ENCODE measurements around the gene CORO6.

The CORO6 gene

DNA sequence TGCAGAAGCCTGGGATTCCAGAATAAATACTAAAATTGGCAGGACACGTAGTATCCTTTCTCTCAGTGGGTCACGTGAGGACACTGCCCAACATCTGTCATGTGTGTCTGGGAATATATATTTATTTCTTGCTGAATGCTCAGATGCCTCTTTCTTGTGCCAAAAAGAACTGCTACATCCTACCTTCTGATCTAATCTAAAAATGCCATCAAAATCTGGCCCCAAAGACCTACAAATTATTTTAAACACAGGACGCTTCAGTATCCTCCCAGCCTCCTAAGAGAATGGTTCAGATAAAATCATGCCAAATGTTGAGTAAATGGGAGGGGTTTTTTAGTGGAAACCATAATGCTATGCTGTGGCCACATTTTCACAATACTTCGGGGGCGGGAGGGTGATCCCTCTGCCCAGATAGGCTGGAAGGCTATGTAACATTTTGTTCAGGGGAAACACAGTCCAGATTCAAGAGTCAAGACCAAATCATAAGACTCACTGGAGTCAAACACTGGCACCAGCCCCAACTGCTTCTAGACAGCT is 22.9 kb upstream of the CORO6 start:
- TF ChIP-seq, protein P1, sequence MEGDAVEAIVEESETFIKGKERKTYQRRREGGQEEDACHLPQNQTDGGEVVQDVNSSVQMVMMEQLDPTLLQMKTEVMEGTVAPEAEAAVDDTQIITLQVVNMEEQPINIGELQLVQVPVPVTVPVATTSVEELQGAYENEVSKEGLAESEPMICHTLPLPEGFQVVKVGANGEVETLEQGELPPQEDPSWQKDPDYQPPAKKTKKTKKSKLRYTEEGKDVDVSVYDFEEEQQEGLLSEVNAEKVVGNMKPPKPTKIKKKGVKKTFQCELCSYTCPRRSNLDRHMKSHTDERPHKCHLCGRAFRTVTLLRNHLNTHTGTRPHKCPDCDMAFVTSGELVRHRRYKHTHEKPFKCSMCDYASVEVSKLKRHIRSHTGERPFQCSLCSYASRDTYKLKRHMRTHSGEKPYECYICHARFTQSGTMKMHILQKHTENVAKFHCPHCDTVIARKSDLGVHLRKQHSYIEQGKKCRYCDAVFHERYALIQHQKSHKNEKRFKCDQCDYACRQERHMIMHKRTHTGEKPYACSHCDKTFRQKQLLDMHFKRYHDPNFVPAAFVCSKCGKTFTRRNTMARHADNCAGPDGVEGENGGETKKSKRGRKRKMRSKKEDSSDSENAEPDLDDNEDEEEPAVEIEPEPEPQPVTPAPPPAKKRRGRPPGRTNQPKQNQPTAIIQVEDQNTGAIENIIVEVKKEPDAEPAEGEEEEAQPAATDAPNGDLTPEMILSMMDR (IDR thresholded peaks at IDR 0.05; ENCODE audit: insufficient read depth, low read length, poor library complexity, severe bottlenecking), result no peak
- H3K36me3 ChIP-seq (ENCODE audit: control insufficient read depth, insufficient read depth, low read length), result peaks cover 8% of the 10 kb centered on the region
- no peak for DNase-seq (ENCODE audit: extremely low read depth, insufficient read length)
- no peak overlapping the region for H3K4me3 ChIP-seq (replicated peaks; ENCODE audit: low read depth, low read length)
- H3K27me3 ChIP-seq (replicated peaks; ENCODE audit: control insufficient read depth, insufficient read depth, low read length), result no peaks in the 10 kb centered on the region

DNA sequence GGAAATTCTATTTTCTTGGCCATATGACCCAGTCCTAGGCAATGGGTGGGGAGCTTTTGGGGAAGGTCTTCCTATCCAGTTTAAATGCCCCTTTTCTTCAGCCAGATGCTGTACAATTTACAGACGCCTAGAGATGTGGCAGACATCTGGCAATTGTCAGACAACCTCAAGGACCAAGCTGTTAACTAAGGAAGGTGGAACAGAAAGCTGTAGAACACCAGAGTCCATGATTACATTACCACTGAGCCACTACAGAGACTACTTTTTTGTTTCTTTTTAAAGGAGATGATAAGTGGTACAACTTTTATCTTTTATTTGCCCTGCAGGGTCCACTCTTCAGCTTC is 21.1 kb upstream of the CORO6 start:
- H3K36me3 ChIP-seq (ENCODE audit: control insufficient read depth, insufficient read depth, low read length), result peaks cover 8% of the 10 kb centered on the region
- H3K4me3 ChIP-seq (replicated peaks; ENCODE audit: low read depth, low read length), result no peak overlapping the region
- H3K27me3 ChIP-seq (replicated peaks; ENCODE audit: control insufficient read depth, insufficient read depth, low read length), result no peaks in the 10 kb centered on the region
- TF ChIP-seq, protein P1 (IDR thresholded peaks at IDR 0.05; ENCODE audit: insufficient read depth, low read length, poor library complexity, severe bottlenecking), result no peak
- no peak for DNase-seq (ENCODE audit: extremely low read depth, insufficient read length)

DNA sequence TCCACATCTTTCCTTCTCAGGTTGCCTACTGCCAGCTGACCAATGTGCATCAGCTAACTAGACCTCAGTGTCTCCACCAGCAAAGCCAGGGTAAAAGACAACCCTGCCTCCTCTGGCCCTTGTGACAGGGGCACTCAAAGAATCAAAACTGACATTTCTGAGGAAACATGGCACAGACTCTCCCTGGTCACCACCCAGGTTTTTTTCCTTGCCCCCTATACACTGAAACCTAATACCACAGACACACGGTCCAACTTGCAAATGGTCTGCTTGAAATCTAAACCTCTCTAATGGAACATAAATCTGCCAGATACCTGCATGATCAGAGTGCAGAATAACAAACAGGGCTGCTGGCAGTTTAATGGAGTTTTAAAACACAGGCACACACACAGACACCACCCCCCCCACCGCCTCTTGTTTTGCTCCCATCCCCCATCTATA is 19.5 kb upstream of the CORO6 start:
- TF ChIP-seq, protein P1 (IDR thresholded peaks at IDR 0.05; ENCODE audit: insufficient read depth, low read length, poor library complexity, severe bottlenecking), result no peak
- no peak for DNase-seq (ENCODE audit: extremely low read depth, insufficient read length)
- Histone ChIP-seq H3K27me3 (replicated peaks; ENCODE audit: control insufficient read depth, insufficient read depth, low read length) (no peaks in the 10 kb centered on the region), H3K36me3 (ENCODE audit: control insufficient read depth, insufficient read depth, low read length) (peaks cover 4% of the 10 kb centered on the region), H3K4me3 (replicated peaks; ENCODE audit: low read depth, low read length) (no peak overlapping the region)

DNA sequence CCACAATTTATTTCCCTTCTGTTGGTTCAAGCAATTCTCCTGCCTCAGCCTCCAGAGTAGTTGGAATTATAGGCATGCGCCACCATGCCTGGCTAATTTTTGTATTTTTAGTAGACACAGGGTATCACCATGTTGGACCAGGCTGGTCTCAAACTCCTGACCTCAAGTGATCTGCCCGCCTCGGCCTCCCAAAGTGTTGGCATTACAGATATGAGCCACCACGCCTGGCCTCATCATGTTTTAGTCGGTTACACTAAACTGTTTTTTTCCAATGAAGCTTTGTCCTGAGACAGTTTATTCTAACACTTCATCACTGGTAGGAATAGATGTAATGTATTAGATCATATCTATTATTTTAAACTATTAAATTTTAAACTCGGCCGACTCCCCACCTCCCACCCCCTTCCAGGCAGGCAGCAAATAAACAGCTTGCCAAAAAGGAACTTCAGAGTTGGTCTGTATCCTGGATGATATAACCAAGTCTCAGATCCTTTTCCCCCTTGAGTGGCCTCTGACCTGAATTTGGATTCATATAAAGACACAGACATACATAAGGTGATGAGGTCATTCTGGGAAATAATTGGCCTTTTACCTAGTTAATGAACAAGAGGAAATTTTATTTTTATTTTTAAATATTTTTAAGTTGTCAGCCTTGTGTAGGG is 18.4 kb upstream of the CORO6 start:
- H3K4me3 ChIP-seq (replicated peaks; ENCODE audit: low read depth, low read length), result no peak overlapping the region
- DNase-seq (ENCODE audit: extremely low read depth, insufficient read length), result no peak
- TF ChIP-seq, protein P1 (IDR thresholded peaks at IDR 0.05; ENCODE audit: insufficient read depth, low read length, poor library complexity, severe bottlenecking), result no peak

DNA sequence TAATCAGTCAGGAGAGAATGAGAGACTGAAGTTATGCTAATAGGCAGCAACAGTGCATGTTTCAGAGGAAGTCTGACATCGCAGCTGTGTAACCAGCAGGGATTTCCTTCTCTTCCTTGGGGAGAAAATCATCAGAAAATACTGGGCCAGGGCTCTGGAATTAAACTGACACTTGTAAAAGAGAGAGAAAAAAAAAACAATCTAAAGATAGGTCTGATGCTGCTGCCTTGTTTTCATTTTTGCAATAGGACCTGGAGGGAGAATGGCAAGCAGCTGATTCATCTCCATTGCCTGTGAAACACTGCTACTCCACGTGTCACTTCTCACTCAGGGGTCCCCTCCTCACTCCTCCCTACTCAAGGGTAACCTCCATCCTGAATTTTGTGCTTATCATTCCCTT is 17.7 kb upstream of the CORO6 start:
- TF ChIP-seq, protein P1 (IDR thresholded peaks at IDR 0.05; ENCODE audit: insufficient read depth, low read length, poor library complexity, severe bottlenecking), result no peak
- H3K27me3 ChIP-seq (replicated peaks; ENCODE audit: control insufficient read depth, insufficient read depth, low read length), result no peaks in the 10 kb centered on the region
- DNase-seq (ENCODE audit: extremely low read depth, insufficient read length), result no peak
- no peak overlapping the region for H3K4me3 ChIP-seq (replicated peaks; ENCODE audit: low read depth, low read length)
- H3K36me3 ChIP-seq (ENCODE audit: control insufficient read depth, insufficient read depth, low read length), result peaks cover 7% of the 10 kb centered on the region

More for the DNA sequence above, 18.4 kb upstream of the CORO6 start:
- Histone ChIP-seq H3K36me3 (ENCODE audit: control insufficient read depth, insufficient read depth, low read length) (peaks cover 6% of the 10 kb centered on the region), H3K27me3 (replicated peaks; ENCODE audit: control insufficient read depth, insufficient read depth, low read length) (no peaks in the 10 kb centered on the region)

Measured in GM06990 (cell line).